HG03442 (cell line): ENCODE results near the gene PLXDC1.

Source experiments
- ATAC-seq: cut with Tn5 transposase; IDR thresholded peaks from one replicate; pipeline ENCODE4 v1.9.1; 2021; ENCODE audit warnings: mild to moderate bottlenecking, moderate library complexity; ENCODE audit not compliant: unreplicated experiment

The PLXDC1 gene

DNA sequence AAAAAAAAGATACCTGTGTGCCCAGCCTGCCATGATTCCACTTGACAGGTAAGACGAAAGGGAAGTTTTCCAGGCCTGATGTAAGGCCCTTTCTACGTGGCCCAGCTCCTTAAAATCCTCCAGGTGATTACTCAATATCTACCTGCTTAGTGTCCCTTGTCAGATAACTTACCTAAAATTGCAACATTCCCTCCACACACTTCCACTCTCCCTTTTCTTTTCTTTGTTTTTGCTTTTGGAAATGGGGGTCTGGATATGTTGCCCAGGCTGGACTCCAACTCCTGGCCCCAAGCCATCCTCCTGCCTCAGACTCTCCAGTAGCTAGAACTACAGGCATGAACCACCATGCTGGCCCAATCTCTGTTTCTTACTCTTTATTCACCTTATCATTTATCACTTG is 7.2 kb upstream of the PLXDC1 start:
- ATAC-seq, result no peak

DNA sequence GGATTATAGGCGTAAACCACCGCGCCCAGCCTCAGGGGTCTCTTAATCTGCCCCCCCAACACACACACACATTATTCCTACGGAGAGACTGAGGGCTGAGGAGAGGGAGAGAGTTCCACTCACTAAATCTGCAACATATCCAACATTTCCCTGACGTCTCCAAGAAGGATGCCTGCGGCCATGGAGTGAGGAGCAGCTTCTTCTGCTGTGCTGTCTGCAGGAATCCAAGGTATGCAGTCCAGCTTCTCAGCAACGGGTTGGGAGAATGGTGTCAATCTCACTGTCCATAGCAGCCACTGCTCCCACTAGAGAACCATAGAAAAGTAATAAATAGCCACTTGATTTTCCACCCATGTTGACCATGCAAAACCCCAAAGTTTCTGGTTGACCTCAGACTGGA is 5.1 kb upstream of the PLXDC1 start:
- no peak for ATAC-seq

DNA sequence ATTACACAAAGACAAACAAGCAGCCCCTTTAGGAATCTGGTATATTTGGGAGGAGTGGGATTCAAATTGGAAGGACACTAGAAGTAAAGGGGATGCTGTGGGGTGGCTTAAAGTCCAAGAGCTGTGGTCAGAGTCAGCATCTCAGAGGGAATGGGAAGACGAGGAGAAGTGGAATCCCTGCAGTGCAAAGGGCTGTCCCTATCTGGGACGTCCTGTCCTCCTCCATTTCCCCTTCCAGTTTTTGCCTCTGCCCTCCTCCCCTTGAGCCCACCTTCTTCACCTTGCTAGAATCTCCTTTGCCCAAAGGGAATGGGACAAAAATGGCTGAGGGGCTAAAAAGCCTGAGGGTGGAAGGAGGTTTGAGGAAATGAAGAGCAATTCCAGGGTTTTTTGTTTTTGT is 4.2 kb upstream of the PLXDC1 start:
- ATAC-seq, result no peak

DNA sequence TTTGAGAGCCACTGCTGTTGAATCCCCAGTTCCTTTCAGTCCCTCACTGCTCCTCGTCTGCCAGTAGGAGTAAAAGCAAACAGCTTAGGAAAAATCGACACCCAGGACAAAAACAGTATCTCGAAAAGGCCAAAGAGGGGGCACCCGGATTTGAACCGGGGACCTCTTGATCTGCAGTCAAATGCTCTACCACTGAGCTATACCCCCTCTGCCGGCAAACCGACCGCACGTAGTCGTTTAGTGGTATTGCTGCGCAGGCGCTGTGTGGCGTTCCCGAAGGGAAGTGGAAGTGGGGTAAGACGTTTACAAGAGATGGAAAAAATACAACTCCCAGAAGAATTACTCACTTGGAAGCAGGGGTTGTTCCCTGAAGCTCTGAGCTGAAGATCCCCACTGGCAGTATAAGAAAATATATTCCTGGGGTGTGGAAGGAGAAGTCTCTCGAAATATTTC is 2.2 kb upstream of the PLXDC1 start:
- peak; percentile 35 for ATAC-seq

DNA sequence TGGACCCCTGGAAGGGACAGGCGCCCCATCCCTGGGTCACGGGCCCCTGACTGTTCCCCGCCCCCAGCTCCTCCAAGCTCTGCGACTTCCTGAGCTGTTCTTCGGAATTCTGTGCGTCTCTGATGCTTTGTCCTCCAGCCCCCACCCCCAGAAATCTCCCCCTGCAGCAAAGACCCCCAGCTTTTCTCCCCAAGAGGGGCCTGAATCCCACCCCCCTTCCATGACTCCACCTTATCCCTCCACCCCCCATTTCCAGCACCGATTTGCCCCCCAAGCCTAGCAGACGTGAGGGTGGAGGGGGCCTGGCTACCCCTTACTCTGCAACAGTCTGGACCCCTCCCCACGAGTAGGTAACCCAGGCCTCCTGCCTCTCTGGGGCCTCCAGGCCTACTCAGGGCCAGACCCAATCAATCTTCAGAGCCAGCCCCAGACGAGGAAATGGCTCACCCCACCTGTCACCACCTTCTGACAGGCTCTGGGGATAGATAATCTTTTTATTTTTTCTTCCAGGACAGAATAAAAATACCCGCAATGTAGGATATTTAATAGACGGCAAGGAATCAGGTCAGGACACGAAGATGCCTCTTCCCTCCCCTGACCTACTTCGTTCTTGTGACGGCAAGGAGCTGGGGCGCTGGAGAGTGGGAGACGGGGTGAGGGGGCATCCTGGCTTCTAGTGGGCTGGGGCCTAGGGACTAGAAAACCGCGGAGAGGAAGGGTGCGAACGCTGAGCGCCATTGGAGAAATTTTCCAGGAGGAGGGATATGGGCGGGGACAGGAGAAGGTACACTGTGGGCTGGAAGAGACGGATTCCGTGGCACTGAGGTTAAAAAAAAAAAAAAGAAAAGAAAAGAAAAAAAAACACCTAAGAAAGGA is 744 bp upstream of the PLXDC1 start:
- ATAC-seq, result no peak

DNA sequence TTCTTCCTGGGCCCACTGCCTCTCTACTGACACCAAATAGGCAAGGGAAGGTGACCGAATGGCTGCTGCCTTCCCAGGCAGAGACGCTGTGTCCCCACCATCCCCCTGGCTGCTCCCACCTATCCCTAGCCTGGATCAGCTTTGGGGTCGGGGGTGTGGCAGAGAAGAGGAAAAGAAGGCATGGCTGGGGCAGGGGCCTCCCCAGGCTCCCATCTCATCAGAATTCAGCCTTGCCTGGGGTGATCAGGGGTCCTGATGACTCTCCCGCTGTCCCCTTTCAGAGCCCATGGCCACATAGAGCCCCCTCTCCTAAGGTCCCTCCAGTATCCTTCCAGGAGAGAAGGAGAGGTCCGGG is 665 bp downstream of the PLXDC1 start:
- ATAC-seq, result no peak

DNA sequence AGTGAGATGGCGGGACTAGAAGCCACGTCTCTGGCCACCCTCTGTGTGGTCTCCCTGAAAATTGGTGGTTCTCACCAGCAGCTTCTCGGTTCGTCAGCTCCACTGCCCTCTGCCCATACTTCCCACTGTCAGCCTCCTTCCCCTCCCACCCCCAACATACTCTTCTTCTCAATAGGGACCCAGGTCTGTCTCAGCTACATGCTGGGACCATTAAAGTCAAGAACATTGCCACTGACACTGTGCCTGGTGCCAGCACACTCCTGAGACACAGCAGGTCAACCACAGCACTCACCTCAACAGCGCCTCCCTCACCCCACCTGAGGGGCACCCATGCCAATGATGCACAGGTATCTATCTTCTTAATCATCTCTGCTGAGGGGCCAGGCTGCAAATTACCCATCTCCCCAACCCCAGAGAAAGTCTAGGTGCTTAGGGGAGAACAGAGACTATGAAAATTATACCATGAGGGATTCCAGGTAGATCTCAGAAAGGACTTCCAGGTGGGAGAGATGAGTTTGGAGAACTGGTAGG is 1.3 kb downstream of the PLXDC1 start:
- ATAC-seq, result no peak

DNA sequence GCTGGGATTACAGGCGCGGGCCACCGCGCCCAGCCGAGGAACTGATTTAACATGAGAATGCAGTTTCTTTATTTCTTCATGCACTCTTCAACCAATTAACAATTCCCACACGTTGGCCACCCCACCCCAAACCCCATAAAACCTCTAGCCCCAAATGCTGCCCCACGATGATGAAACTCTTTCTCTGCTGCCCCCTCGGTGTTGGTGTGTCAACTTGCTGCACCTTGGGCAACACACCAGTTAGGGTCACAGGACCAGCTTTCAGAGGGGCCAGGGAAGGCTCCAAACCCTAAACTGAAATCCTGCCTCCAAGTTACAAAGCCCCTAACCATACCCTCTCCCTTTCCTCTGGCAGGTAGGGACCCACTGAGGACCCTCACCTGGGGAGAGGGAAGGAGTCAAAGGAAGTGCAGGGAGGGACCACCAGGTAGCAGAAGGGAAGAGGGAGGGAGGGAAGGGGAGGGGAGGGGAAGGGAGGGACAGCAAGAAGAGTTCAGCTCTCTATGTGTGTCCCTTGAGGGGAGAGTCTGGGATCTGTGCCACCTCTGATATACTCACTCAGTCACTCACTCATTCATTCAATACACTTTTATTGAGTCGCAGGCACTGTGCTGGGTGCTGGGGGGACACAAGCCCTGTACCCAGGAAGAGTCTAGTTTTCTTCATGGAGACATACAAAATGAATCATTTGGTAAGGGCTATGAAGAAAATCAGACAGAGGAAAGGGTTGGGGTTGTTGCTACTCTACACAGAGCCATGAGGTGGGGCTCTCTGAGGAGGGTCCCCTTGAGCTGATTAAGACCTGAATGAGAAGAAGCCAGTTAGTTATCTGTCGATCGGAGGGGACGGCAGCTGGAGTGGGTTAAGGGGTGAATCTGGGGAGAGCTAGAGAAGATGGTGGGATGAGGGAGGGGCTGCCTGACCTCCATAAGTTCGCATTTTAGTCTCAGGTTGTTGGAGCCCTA is 3.9 kb downstream of the PLXDC1 start:
- ATAC-seq, result no peak

DNA sequence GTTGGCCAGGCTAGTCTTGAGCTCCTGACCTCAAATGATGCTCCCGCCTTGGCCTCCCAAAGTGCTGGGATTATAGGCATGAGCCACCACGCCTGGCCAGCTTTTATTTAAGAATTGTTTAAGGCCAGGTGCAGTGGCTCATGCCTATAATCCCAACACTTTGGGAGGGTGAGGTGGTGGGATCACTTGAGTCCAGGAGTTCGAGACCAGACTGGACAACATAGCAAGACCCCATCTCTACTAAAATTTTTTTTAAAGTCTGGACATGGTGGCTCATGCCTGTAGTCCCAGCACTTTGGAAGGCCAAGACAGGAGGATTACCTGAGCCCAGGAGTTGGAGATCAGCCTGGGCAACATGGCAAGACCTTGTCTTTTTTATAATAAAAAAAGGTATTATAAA is 5.2 kb downstream of the PLXDC1 start:
- no peak for ATAC-seq

DNA sequence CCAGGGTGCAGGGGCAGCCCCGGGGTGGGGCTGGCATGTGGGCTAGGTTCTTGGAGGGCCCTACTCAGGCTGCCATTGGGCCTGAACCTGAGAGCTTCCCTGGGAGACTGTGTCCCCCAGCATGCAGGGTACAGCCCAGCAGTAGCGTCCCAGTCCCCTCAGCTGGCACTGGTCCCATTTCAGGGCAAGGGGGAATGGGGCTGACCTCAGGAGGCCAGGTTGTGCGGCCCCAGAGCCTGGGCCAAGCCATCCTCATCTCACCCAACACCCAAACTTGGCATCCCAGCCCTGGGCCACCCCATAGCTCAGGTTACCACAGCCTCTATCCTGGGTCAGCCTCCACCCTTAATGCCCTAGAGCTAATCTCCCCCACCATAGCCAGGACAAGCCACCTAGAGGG is 6.3 kb downstream of the PLXDC1 start:
- ATAC-seq, result no peak

DNA sequence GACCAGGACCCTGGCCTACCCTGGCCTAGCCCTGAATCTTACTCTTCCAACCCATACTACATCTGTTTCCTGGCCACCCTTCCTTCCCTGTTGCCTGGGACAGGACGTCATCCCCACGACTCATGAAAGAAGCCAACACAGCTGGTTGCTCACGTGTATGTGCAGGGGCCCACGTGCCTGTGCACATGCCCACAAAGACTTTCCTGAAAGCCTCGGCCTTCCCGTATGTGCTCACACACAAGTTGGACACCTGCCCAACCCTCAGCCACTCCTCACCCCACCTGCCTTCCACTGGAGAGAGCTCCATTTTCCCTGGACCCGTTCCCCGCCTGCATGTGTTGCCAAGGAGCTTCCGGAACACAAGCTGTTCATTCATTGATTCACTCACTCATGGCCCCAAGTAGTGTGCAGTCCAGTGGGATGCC is 7.0 kb downstream of the PLXDC1 start:
- no peak for ATAC-seq

DNA sequence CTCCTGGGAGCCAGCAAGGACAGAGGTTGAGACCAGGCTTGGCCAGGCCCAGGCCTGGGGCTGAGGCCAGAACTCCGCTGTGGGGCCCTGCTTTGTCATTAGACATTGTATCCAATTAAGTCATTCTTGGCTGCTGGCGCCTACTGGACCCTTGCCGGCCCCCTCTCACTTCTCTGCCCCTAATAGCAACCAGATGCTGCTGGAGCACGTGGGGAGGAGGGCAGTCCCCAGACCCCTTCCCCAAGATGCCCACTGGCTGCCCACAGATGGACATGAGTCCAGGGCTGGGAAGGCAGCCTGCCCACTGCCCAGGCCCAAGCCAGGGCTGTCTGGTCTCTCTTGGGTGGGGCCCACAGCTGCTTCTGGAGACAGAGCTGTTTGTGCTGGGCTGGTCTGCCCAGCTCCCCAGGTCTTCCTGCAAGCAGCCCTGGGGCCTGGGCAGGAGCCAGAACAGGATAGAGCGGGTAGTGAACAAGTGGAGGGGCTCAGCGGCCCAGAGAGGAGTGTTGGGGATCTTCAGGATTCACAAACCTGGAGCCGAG is 7.8 kb downstream of the PLXDC1 start:
- ATAC-seq, result no peak

DNA sequence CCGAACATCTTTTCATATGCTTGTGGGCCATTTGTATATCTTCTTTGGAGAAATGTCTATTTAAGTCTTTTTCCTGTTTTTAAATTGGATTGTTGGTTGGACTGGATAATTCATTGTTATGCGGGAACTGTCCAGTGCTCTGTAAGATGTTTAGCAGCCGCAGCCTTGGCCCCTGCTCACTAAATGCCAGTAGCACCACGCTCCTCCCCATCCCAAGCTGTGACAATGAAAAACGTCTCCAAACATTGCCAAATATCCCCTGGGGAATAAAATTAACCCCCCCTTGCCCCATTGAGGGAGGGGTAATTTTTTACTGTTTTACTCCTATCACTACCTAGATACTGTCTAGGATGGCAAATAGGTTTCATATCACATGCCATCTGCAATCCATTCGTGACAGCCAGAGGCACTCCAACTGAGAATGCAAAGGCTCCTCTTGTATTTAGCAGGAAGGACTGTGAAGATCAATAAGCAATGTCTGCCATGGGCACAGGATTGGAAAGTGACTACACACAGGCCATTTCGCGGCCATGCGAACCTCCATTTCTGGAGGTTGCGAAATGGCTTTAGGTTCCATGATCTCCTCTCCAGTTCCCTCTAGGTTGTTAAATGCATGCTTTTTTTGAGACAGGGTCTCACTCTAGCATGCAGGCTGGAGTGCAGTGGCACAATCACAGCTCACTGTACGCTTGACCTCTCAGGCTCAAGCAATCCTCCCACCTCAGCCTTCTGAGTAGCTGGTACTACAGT is 9.3 kb downstream of the PLXDC1 start:
- ATAC-seq, result no peak

DNA sequence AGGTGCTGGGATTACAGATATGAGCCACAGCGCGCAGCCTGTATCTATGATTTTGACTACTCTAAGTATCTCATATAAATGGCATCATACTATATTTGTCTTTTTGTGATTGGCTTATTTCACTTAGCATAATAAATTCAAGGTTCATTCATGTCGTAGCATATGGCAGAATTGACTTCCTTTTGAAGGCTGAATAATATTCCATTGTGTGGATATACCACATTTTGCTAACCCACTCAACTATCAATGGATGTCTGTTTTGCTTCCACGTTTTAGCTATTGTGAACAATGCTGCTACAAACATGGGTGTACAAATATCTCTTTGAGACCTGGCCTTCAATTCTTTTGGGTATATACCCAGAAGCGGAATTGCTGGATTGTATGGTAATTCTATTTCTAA is 10.1 kb downstream of the PLXDC1 start:
- ATAC-seq, result no peak

DNA sequence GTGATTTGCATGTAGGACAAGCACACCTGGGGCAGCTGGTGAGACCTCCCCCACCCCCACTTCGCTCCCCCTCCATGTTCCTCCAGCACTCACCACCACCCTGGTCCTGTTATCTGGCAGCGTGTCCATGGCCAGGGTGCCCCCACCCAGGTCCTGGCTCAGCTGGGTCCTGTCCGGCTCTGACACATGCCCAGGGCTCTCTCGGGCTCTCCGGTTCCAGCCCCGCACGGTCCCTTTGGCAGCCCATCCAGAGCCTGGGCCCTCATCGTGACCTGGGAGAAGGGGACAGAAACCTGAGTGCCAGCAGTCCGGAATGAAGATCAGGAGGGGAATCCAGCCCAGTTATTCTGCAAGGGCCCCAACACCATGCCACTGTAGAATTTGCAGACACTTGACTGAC is 11.9 kb downstream of the PLXDC1 start:
- ATAC-seq, result no peak

DNA sequence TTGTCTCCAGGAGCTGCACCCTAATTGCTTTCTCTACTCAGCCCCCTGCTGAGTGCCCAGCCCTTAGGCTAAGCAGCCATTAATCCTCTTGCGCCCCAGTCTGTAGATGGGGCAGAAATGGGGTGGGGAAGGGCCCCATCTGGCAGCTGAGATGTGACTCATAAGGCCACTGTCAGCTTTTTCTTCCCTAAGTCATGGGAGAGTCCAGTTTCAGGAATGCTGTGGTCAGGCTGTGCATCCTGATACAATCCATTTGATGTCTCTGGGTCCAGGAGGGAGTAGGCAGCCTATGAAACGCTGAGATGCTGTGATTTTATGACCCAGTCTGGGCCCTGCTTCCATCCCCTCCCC is 12.3 kb downstream of the PLXDC1 start:
- ATAC-seq, result no peak

DNA sequence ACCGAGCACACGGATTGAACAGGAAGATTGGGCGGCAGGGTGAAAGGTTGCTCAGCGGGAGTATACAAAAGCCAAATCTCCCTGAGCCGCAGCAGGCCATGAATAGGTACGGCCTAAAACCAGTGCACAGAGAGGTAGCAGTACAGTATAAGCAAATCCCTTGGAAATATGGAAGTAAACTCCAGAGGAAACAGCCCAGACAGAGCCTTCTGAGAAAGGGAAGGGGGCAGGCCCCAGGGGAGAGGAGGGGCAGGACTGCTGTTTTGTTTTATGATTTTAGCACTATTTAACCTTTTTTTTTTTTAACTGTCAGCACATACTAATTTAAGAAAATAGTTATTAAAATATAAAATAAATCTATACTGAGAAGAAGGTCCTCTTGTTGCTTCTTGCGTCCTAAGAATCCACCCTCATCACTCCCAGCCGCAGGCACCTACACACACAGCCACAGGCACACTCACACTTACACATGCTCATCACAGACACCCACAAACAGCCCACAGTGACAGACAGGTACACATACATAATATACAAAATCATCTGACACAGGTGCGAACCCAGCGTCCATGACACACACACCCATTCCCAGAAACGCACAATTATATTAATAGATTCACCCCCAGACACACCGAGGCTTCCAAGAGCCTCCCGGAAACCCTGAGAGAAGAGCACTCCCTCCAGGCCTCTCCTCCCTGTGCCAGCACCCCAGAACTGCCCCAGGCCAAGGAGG is 12.8 kb downstream of the PLXDC1 start:
- no peak for ATAC-seq

DNA sequence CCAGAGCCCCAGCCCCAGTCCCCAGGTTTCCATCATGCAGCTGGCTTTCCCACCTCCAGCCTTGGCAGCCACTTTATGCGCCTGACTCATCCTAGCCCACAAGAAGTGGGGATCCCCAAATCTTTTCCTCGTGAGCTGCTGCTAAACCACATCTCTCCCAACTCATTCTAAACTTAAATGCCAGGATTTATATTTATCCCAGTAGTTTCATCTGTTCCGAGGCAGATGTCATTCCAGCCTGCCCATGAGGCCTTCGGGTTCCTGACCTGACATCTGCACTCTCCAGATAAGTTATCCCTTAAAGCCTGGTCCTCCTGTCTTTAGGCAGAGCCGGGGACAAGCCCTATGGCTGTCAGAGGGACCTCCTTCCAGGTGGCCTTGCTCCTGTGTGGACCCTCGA is 16.6 kb downstream of the PLXDC1 start:
- no peak for ATAC-seq

DNA sequence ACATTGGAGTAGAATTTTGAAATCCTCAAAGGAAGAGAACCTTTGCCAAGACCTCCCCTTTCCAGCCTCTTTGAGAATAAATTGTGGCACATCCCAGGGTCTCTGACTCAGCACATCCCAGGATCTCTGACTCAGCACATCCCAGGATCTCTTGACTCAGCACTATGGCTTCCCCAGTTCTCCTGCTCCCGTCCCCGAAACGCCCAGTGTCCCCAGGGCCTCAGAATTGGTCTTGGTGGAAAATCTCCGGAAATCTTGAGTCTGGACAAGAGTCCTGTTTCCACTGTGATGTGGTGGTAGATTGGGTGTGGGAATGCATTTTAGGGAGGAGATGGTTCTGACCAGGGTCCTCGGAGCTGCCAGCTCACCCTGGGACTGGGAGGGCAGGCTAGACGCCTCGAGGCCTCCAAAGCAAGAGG is 19.2 kb downstream of the PLXDC1 start:
- no peak for ATAC-seq

DNA sequence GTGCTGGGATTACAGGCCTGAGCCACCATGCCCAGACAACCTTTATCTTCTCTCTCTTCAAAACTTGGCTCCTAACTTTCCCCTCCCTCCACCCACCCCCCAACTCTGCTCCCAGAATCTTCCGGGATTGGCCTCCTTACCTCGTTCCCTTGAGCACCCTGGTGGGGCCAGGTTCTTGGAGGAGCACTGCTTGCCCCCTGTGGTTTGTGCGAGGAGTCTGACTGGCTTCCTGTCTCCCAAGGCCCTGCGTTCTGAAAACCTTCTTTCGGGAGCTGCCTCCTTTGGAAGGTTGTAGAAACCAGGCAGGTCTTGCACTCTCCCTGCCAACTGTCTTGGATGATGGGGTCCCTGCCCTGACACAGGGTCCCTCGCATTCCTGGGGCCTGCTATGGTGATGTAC is 19.8 kb downstream of the PLXDC1 start:
- no peak for ATAC-seq
